GM21515 (cell line): ENCODE measurements around the gene LOXHD1.

Experiments used
- ATAC-seq: cut with Tn5 transposase; IDR thresholded peaks from one replicate; pipeline ENCODE4 v1.9.1; 2021; ENCODE audit not compliant: unreplicated experiment

Gene LOXHD1

DNA sequence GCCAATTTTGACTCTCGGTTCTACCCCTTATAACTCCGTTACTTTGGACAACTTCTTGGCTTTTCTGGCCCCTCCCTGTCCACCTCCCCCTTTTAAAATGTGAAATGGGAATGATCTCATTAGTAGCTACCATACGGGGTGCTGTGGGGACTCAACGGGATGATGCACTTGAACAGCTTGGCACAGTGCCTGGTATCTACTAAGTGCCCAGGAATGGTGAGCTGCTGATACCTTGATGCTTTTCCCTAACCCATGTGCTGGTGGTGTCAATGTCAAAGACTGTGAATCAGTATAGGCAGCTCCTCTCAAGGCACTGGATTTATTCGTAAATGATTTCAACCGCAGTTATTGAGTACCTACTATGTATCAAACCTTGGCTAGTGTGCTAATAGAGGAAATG is 204.2 kb downstream of the LOXHD1 start:
- no peak for ATAC-seq

- no peak for ATAC-seq
These were observed 207.5 kb downstream of the LOXHD1 start for GRCh38 chr18:46449499-46449898.

DNA sequence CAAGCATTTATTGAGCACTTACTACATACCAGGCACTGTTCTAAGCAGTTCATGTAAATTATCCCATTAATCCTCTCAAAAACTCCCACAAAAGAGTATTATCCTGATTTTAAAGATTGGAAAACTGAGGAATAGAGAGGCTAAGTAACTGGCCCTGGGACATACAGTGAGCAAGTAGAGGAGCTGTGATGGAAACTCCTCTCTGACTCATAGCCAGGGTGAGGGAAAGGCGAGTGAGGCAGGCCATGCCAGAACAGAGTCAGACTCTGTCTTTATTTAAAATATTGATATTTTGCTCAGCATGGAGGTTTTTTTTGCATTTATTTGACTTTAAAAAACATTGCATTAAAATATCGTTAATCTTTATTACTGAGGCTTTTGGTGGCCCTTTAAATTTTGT is 208.0 kb downstream of the LOXHD1 start:
- no peak for ATAC-seq

DNA sequence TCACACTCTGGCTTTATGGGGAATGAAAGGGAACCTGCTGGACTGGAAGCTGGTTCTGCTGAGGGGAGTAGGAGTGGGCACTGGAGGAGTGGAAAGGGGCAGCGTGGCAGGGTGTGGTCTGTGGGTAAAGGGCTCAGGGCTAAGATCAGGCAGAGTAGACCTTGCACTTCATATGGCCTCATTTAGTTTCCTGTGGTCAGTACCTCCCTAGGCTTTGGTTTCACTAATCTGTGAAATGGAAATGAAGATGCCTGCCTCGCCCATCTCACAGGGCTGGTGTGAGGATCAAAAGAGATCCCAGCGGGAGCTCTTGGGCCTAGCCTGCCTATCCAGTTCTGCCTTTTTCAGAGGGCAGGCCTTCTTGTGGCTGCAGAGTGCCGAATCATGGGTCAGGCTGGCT is 208.7 kb downstream of the LOXHD1 start:
- ATAC-seq, result no peak

DNA sequence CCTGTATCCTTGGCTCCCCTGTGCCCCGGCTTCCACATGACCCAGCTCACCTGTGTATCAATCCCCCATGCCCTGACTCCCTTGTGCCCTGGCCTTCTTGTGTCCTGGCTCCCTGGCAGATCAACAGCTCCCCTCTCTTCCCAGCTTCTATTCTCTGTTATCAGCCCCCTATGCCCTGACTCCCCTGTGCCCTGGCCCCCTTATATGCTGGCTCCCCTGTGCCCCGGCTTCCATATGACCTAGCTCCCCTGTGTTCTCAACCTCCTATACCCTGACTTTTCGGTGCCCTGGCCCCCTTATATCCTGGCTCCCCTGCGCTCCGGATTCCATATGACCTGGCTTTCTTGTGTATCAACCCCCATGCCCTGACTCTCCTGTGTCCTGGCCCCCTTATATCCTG is 209.2 kb downstream of the LOXHD1 start:
- no peak for ATAC-seq

DNA sequence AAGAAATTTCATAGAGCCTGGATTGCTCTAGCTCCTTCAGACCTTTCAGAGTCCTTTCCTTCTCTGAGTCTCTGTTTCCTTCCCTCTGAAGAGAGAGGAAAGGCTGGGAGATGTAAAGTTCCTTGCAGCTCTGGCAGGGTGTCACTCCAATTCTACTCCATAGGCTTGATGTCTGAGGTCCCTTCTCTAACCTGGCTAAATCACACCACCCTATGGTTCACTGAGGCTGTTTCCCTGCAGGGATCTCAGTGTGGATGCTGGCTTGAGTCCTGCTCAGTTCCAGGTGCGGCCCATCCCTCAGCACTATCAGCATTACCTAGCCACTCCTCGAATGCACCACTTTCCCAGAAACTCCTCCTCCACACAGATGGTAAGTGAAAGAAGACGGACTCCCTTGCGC is 209.7 kb downstream of the LOXHD1 start:
- no peak for ATAC-seq

- no peak for ATAC-seq
These were observed 211.3 kb downstream of the LOXHD1 start for GRCh38 chr18:46445522-46446313.

GRCh38 chr18:46439037-46439436 is 218.0 kb downstream of the LOXHD1 start:
- no peak for ATAC-seq

GRCh38 chr18:46437061-46437460 is 220.0 kb downstream of the LOXHD1 start:
- no peak for ATAC-seq

DNA sequence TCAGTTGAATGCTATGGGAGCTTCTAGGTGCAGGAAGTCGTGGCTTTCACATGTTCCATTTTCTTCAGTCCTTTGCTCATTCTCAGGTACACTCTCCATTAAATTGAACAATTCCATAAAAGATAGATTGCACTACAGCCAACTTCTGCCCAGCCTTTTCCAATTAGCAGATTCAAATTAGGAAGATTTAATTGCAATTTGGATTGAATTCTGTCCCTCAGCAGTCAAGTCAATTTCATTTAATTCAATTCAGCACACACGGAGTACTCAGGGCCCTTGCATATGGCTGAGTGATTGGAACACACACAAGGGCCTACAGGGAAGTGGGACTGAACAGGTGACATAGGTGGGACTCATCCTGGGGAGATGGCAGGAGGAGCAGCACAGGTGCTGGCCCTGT is 220.4 kb downstream of the LOXHD1 start:
- ATAC-seq, result no peak

DNA sequence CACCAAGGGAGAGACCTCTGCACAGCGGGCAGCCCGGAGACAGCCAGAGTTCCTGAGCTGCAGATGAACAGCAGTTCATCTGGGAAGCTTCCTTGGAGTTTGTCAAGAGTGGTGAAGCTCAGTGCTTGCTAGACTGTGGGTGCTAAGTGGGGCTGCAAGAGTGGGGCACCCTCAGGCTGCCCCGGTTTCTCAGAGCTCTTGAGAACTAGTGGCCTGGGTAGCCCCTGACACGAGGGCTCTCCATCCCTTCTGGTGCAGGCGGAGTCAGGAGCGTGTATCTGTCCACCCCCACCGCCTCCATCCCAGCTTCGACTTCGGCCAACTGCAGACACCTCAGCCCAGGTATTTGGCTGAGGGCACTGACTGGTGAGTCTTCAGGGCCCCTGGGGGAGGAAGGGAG is 222.0 kb downstream of the LOXHD1 start:
- no peak for ATAC-seq

DNA sequence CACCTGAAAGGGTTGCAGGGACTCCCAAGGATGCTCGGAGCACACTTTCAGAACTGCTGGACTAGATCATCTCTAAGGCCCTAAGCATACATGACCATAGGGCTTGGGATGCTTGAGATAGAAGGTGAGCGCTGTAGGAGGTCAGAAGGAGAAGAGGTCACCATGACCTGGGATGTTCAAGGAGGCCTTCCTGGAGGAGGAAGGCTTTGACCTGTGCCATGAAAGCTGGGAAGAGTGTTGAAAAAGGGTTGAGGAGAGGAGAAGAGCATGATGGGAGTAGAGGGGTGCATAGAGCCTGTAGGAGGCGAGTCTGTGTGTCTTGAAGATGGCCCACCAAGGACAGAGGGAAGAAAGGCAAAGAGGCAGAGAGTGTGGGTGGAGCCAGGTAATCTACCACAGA is 222.4 kb downstream of the LOXHD1 start:
- ATAC-seq, result no peak

GRCh38 chr18:46433121-46433826 is 223.7 kb downstream of the LOXHD1 start:
- ATAC-seq, result no peak

DNA sequence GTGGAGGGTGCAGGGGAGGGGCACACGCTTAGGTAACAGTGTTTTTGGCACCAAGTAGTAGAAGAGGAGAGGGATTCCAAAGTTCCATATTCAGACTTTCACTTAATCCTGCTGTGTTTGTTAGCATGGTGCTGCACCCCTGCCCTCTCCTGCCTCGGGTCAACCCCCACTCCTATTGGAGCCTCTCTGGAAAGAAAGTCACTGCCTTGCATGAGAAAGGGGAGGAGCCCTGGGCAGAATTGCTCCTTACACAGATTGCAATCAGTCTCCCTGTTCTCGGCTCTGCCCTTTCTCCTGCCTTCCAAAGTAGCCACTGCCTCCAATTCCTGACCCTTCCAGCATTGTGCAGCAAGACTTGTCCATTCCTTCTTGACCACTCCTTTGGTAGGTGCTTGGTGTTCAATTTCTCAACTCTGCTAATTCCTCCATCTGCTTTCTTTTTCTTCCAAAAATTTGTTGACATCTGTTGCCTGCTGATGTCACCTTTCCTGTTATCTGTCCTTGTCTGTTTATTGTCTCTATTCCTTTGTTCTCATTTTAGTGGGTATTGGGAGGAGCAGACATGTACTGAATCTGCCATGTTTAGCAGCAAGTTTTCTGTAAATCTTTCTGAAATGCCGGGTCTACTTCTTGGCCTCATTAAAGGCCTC is 225.4 kb downstream of the LOXHD1 start:
- ATAC-seq, result no peak

GRCh38 chr18:46429649-46430224 is 227.3 kb downstream of the LOXHD1 start:
- ATAC-seq, result no peak

DNA sequence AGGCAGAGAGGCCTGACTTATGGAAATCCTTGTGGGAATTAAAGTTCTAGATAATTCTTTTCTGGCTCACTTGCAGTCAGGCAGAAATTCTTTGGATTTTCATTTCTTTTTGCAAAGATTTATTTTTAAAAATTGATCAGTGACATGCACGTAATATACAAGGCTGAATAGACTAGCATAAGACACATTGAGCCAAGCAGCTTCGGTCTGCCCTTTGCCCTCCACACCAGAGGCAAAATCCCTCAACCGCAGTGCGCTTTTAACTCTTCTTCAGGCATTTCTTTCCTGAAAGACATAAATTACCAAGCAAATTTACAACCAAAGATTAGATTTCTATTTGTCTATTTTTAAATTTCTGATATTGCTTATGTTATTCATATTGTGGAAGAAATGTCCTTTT is 227.9 kb downstream of the LOXHD1 start:
- no peak for ATAC-seq

- no peak for ATAC-seq
These were observed 228.7 kb downstream of the LOXHD1 start for GRCh38 chr18:46428368-46428767.

DNA sequence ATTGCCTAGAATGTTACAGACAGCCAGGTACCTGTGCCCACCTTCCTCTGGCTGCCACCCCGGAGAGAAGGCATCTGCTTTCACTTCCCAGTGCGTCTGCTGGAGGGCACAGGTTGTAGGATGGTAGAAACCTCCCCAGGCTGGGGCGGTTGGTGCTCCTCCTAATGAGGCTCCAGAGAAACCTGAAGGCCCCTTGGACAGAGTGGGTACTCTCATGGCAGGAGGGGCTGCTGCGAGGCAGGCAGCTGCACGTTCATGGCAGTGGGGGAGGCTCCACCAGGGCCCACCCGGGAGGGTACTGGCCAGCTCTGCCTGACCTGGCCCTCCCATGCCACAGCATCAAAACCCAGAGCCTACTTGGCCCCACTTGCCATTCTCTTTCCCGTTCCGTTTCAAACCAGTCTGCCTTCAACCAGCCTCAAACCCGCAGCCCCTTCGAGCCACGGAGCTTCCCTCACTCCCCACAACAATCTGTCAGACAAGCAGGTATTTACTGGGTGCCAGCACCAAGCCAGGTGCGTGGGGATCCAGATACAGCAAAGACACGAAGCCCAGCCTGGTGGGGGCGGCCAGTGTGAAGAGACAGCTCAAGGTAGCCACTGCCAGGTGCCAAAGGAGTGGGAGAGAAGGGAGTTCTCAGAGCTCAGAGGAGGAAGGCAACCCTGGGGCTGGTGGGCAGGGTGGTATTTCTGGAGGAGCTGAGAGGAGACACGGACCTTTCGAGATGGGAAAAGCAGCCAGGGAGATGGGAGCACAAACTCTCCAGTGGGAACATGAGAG is 229.6 kb downstream of the LOXHD1 start:
- ATAC-seq, result no peak
